C1 segment of cervical spinal cord (tissue), 14 donors: ENCODE results near the gene ANKRD44.
A peak's percentile ranks its signal among the peaks of the same experiment; 100 is the strongest.

Source experiments
- DNase-seq, 14 donors: peaks; one replicate each; lab custom pipeline; 2025; lab: John Stamatoyannopoulos, UW

Gene ANKRD44

GRCh38 chr2:197208841-197209240 lies 101.7 kb downstream of the ANKRD44 start:
- no peak for DNase-seq

DNA sequence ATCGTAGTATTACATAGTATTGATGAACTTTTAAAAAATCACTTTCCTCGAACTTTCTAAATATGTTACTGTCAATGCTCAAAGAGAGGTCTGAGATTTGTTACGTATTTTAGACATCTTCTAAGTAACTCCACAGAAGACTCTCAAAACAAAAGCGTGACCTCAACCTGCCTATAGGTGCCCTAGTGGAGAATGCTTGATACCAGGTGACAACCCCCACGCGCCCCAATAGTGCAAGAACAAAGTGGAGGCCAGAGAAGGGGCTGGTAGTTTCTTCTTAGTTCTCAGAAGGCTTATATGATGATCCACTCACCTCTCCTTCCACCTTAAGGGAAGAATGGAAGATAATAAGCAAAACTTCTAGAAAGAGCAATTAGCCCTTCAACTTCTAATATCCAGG lies 102.6 kb downstream of the ANKRD44 start:
- DNase-seq: no peak

DNA sequence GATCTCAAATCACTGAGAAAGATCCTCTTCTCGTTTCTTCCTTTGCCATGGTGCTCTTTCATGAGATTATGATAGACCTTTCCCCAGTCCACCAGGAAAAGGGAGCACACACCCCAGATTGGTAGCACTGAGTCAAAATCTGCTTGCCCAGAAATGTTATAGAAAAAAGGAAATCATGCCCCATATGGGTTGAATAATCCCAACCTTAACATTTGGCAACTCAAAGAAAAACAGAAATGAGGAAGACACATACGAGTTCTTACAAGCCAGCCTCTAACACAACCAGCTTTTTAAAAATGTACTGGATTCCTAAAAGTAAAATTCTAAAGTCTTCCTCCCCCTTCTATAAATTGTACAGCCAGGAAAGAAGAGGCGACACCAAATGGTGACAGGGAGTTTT lies 103.0 kb downstream of the ANKRD44 start:
- no peak for DNase-seq

- no peak for DNase-seq
Observed at GRCh38 chr2:197207106-197207505, 103.5 kb downstream of the ANKRD44 start.

DNA sequence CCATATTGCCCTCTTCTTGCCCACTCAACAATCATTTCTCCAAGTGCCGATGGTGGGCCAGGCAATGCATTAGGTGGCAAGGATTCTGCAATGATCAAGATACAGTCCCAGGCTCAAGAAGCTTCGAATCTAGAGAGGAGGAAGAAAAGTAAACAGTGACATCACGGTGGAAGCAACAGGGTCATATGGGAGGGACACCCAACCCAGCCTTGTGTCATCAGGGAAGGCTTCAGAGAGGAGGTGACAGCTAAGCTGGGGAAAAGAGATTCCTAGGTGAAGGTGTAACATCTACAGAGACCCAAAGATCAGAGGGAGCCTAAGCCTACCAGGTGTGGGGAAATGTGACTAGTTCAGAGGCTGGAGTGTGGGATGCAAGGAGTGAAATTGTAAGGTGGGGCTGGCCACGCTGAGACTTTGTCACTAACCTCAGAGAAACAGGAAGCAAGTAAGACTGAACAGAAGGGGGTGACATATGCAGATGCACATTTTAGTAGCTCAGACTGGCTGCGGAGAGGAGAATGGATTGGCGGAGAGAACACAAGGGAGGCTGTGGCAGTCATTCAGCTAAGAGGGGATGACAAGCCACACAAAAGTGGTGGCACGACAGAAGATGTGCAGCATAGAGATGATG lies 104.9 kb downstream of the ANKRD44 start:
- no peak for DNase-seq

DNA sequence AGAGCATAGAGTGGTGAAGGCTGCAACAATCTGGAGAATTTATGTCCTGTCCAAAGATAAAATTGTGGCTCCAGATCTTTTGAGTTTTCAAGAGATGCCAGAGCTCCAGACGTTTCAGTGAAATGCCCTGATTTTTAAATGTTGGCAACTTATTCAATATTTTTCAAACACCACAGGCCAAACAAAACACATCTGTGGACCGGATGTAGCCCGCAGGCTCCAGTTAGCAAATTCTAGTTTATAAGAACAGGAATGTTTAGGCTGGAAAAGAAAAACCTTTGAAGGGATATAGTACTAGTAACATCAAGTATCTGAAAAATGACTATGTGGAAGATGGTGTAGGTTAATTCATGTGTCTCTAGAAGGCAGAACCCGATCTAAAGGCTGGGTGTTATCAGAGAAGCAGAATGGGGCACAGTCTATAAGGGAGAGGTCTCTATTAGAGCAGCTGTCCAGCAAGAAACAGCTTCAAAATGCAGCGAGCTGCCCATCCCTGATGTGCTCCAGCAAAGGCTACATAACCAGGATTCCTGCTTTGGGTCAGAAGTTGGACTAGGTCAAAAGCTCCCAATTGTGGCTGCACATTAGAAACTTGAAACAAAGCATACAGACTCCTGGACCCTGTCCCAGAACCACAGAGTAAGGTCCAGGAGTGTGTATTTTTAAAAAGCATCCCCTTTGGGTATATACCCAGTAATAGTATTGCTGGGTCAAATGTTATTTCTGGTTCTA lies 105.9 kb downstream of the ANKRD44 start:
- DNase-seq: no peak

GRCh38 chr2:197201874-197202273 lies 108.7 kb downstream of the ANKRD44 start:
- DNase-seq: no peak

GRCh38 chr2:197200762-197201058 lies 109.9 kb downstream of the ANKRD44 start:
- DNase-seq: no peak

GRCh38 chr2:197200051-197200761 lies 110.4 kb downstream of the ANKRD44 start:
- DNase-seq: no peak

GRCh38 chr2:197198890-197199289 lies 111.7 kb downstream of the ANKRD44 start:
- peak in 7 of 14 donors; percentile 19 to 63 (median 40) for DNase-seq

GRCh38 chr2:197197895-197198311 lies 112.7 kb downstream of the ANKRD44 start:
- no peak for DNase-seq

DNA sequence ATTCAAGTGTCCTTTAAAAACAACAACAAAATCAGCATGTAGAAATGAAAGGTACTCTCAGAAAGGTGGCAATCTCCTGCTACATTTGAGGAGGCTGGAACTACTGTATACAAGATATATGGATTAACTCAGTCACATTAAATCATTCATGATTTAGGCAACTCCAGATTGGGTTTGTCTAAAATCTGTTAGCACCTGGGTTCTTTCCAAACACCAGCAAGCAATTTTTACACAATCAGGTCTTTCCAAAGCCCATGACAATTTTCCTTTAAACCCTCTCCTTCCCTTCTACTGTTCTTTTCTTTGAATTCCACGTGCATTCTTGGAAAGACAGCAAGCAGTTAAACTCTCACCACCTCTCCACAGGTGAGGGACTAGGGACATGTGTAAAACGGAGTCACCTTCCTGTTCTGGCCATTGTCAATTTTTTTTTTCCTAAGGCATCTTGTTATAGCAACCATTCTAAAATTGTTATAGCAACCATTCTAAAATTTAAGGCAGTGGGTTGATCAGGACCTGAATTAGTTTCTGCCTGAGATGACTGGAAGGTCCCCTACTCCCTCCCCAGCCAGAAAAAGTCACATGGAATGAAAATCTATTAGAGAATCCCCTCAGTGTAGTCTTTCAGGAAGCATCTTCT lies 113.9 kb downstream of the ANKRD44 start:
- DNase-seq: no peak

GRCh38 chr2:197195518-197195917 lies 115.1 kb downstream of the ANKRD44 start:
- peak in 1 of 14 donors; percentile 28 for DNase-seq

DNA sequence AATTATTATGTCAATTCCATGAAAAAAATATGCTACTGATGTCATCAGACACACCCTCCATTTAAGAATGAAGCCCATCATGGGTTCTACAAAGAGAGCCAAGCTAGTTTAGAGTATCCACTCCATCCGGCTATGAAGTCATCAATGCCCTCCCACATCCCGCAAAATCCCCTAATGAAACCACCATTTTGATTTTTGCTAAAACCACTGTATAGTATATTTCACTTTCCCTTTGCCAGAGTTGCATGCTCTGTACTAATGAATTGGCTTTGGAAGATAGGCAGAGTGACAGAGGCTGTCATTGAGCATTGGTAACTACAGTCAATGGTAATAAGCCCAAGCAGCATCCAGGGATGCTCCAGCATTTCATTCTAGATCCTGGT lies 118.6 kb downstream of the ANKRD44 start:
- no peak for DNase-seq

- DNase-seq: peak in 1 of 14 donors; percentile 25
Observed at GRCh38 chr2:197191177-197191939, 119.2 kb downstream of the ANKRD44 start.

- no peak for DNase-seq
Observed at GRCh38 chr2:197190100-197190432, 120.5 kb downstream of the ANKRD44 start.

DNA sequence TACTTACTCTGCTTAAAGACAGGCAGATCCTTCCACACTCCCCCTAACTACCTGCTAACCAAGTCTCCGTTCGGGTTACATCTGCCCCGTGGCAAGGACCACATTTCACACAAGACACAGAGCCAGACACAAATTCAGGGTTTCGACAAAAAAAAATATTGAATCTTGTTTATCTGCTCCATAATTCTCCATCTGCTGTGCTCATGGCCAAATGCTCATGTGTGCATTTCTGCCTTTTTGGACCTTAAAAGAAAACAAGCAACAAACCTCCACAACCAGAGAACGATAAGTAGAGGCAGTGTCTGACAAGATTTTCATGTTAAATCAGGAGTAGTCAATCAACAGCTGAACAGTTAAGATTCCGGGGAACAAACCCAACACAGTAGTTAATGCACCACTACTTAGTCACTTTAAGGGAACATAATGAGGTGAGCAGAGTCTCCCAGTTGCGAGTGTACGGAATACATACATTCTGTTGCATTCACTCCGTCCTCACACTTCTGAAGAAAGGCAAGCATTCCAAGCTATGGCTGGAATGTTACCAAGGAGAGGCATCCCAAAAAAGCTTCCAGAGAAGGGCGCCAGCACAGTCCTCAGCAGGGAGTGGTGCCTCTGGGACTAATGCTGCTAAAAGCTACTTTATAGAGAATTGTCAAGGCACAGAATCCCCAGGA lies 121.0 kb downstream of the ANKRD44 start:
- DNase-seq: no peak

DNA sequence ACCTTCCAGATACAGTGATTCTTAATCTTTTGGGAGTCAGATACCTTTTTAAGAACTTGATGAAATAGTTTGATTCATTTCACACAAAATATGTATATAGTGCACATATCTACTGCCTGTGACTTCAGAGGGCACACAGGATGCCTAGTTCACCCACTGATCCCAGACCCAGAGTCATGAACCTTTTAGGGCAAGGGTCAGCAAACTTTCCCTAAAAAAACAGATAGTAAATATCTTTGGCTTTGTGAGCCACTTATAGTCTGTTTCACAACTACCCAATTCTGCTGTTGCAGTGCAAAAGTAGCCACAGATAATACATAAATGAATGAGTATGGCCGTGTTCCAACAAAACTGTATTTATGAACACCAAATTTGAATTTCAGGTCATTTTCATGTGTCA lies 124.9 kb downstream of the ANKRD44 start:
- no peak for DNase-seq

- peak in 11 of 14 donors; percentile 18 to 71 (median 43) for DNase-seq
Observed at GRCh38 chr2:197184959-197185586, 125.5 kb downstream of the ANKRD44 start.

DNA sequence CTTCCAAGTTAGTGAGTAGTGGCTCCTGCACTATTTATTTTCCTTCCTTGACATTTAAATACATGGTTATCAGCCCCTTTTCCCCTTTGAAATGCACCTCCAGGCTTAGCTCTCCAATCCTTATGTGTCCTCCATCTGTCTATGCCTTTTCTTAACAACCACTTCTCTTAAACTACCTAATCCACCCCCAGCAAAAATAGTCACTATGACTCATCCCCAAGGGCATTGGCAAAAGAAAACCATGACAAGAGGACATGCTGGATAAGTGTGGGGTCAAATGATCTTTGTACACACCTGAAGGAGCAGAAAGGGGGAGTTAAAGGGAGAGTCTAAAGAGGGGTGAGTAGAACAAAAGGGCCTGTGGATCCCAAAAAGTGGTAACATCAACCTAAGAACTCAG lies 127.2 kb downstream of the ANKRD44 start:
- DNase-seq: no peak

DNA sequence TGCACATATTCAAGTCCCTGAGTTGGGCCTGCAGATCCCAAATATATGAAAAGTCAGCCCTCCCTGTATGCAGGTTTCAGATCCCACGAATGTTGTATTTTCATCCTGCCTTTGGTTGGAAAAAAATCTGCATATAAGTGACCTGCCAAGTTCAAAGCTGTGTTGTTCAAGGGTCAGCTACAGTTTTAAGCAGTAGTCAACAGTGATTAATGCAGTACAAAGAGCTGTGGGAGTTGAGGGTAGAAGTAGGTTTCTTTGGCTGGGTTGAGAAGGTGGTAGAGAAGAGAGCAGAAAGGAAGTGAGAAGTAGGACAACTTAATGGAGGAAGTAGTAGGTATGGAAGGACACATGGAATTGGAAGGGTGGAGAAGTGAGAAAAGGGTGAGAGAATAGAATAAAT lies 127.9 kb downstream of the ANKRD44 start:
- DNase-seq: no peak
